Activated CD4-positive, alpha-beta memory T cell treated with anti-CD3 and anti-CD28 coated beads for 36 hours (primary cell): ENCODE results near the gene ZNF212. TPM values are rescaled to one million over a fixed set of nuclear protein-coding genes. Genes with fewer than 3 reads are reported as not detected.

Experiments
- CTCF ChIA-PET: fragments of 350-600 bp; sonication (Branson Sonifier 250); formaldehyde crosslinking; loops from one replicate; lab custom pipeline; 2021; ENCODE audit warnings: antibody characterized with exemption, inconsistent platforms; lab: Charles Lee
- POLR2A ChIA-PET: fragments of 350-600 bp; sonication (Branson Sonifier 250); formaldehyde crosslinking; loops from one replicate; lab custom pipeline; 2021; ENCODE audit warnings: antibody characterized with exemption; lab: Charles Lee
- DNase-seq: peaks from one replicate; pipeline ENCODE4 v3.0.0-alpha.2; 2020
- H3K27ac Mint-ChIP-seq: one replicate; pipeline ENCODE4 v1.8.0; 2021; ENCODE audit warnings: mixed read lengths
- H3K27me3 Mint-ChIP-seq: one replicate; pipeline ENCODE4 v1.8.0; 2021; ENCODE audit warnings: mixed read lengths
- H3K36me3 Mint-ChIP-seq: one replicate; pipeline ENCODE4 v1.8.0; 2021; ENCODE audit warnings: mixed read lengths
- H3K4me1 Mint-ChIP-seq: one replicate; pipeline ENCODE4 v1.8.0; 2021; ENCODE audit warnings: low read depth, mixed read lengths
- H3K4me3 Mint-ChIP-seq: one replicate; pipeline ENCODE4 v1.8.0; 2021; ENCODE audit warnings: mild to moderate bottlenecking, mixed read lengths
- H3K9me3 Mint-ChIP-seq: one replicate; pipeline ENCODE4 v1.8.0; 2021; ENCODE audit warnings: mixed read lengths
- intact Hi-C: fragments of 100-400 bp; cut with micrococcal nuclease; formaldehyde crosslinking; loops from one replicate; pipeline ENCODE4 v1.15.1; 2023
- total RNA-seq, 2 experiments: library from RNA; stranded (reverse); gene quantifications; one replicate each; pipeline ENCODE4 v1.2.3, GENCODE V29; 2021

The ZNF212 gene
- total RNA-seq, 2 experiments from 2014 or later = 21.5 to 21.9 TPM

GRCh38 chr7:149280151-149280550, 40.7 kb downstream of the ZNF212 start:
- no peaks in the 10 kb centered on the region for H3K27me3 Mint-ChIP-seq
- CTCF ChIA-PET = no interaction called here
- DNase-seq = no peak
- POLR2A ChIA-PET = no interaction called here
- peaks cover 13% of the 10 kb centered on the region for H3K4me1 Mint-ChIP-seq
- no peak overlapping the region for H3K4me3 Mint-ChIP-seq
- intact Hi-C loops = no loop called here
- peaks cover 37% of the 10 kb centered on the region for H3K36me3 Mint-ChIP-seq
- no peak overlapping the region for H3K27ac Mint-ChIP-seq
- H3K9me3 Mint-ChIP-seq = no peaks in the 10 kb centered on the region

GRCh38 chr7:149280661-149281507, 41.4 kb downstream of the ZNF212 start:
- POLR2A ChIA-PET = no interaction called here
- Mint-ChIP-seq H3K27me3 (no peaks in the 10 kb centered on the region), H3K9me3 (no peaks in the 10 kb centered on the region), H3K36me3 (peaks cover 36% of the 10 kb centered on the region), H3K27ac (no peak overlapping the region), H3K4me1 (peaks cover 17% of the 10 kb centered on the region), H3K4me3 (no peak overlapping the region)
- intact Hi-C loops = no loop called here
- no peak for DNase-seq
- CTCF ChIA-PET = interaction anchor here (1.2 kb wide), 1 partner anchor 19 kb away, joined by 4 read pairs; the partner anchor contains the start of gene ZNF783

GRCh38 chr7:149281508-149282330, 42.3 kb downstream of the ZNF212 start:
- DNase-seq = no peak
- intact Hi-C loops = no loop called here
- H3K4me1 Mint-ChIP-seq = peaks cover 23% of the 10 kb centered on the region
- H3K27ac Mint-ChIP-seq = no peak overlapping the region
- H3K36me3 Mint-ChIP-seq = peaks cover 31% of the 10 kb centered on the region
- H3K27me3 Mint-ChIP-seq = no peaks in the 10 kb centered on the region
- no peak overlapping the region for H3K4me3 Mint-ChIP-seq
- no peaks in the 10 kb centered on the region for H3K9me3 Mint-ChIP-seq
- ChIA-PET POLR2A (no interaction called here), CTCF (interaction anchor here (1.2 kb wide), 1 partner anchor 20 kb away, joined by 4 read pairs; the partner anchor contains the start of gene ZNF783)

GRCh38 chr7:149282331-149282655, 42.8 kb downstream of the ZNF212 start:
- no peaks in the 10 kb centered on the region for H3K9me3 Mint-ChIP-seq
- ChIA-PET POLR2A (no interaction called here), CTCF (interaction anchor here (3.4 kb wide), 1 partner anchor 87 kb away, joined by 24 read pairs; the partner anchor contains the start of gene ZNF282)
- no peaks in the 10 kb centered on the region for H3K27me3 Mint-ChIP-seq
- H3K27ac Mint-ChIP-seq = peak overlapping the region; percentile 51
- peaks cover 29% of the 10 kb centered on the region for H3K4me1 Mint-ChIP-seq
- intact Hi-C loops = no loop called here
- DNase-seq = no peak
- H3K4me3 Mint-ChIP-seq = no peak overlapping the region
- peaks cover 27% of the 10 kb centered on the region for H3K36me3 Mint-ChIP-seq

- intact Hi-C loops = no loop called here
- Mint-ChIP-seq H3K27ac (no peak overlapping the region), H3K4me3 (no peak overlapping the region), H3K4me1 (peaks cover 37% of the 10 kb centered on the region), H3K9me3 (no peaks in the 10 kb centered on the region), H3K27me3 (no peaks in the 10 kb centered on the region), H3K36me3 (peaks cover 21% of the 10 kb centered on the region)
- CTCF ChIA-PET = interaction anchor here (1.3 to 3.4 kb wide), 5 partner anchors 27 to 136 kb away, joined by 5 to 24 read pairs (median 8); partner anchors contain the start of genes ZNF282 and ZNF398
- no peak for DNase-seq
- POLR2A ChIA-PET = interaction anchor here (0.6 to 1.8 kb wide), 2 partner anchors 44 to 88 kb away, joined by 5 to 6 read pairs; partner anchors contain the start of gene ZNF282
These were observed 43.9 kb downstream of the ZNF212 start for GRCh38 chr7:149283321-149283720.

GRCh38 chr7:149284343-149284742, 44.9 kb downstream of the ZNF212 start:
- ChIA-PET CTCF (interaction anchor here (0.8 to 3.4 kb wide), 14 partner anchors 8 to 176 kb away, joined by 3 to 28 read pairs (median 6); partner anchors contain the start of genes ZNF282, ZNF398, ZNF425 and ZNF777), POLR2A (interaction anchor here (1.0 to 1.8 kb wide), 3 partner anchors 39 to 89 kb away, joined by 3 to 5 read pairs (median 5); partner anchors contain the start of gene ZNF282)
- Mint-ChIP-seq H3K27ac (peak overlapping the region; percentile 48), H3K36me3 (peaks cover 16% of the 10 kb centered on the region), H3K4me3 (peak overlapping the region; percentile 82), H3K9me3 (no peaks in the 10 kb centered on the region), H3K4me1 (peaks cover 37% of the 10 kb centered on the region), H3K27me3 (no peaks in the 10 kb centered on the region)
- intact Hi-C loops = loop anchor here (1.0 to 2.0 kb wide), 2 partner anchors 22 to 46 kb away; partner anchors contain the start of genes ZNF212 and ZNF783
- DNase-seq = peak; percentile 57

- Mint-ChIP-seq H3K36me3 (peaks cover 14% of the 10 kb centered on the region), H3K9me3 (no peaks in the 10 kb centered on the region), H3K27me3 (no peaks in the 10 kb centered on the region), H3K27ac (peak overlapping the region; percentile 48), H3K4me1 (peaks cover 37% of the 10 kb centered on the region), H3K4me3 (peak overlapping the region; percentile 82)
- ChIA-PET POLR2A (interaction anchor here (0.5 to 1.8 kb wide), 6 partner anchors 24 to 159 kb away, joined by 3 to 7 read pairs (median 4); partner anchors contain the start of genes ZNF282, ZNF425 and ZNF783), CTCF (interaction anchor here (0.6 to 3.4 kb wide), 19 partner anchors 9 to 219 kb away, joined by 3 to 28 read pairs (median 5); partner anchors contain the start of genes ZNF282, ZNF398, ZNF425 and ZNF777)
- intact Hi-C loops = loop anchor here (1.0 to 5.0 kb wide), 4 partner anchors 23 to 158 kb away; partner anchors contain the start of genes ZNF212, ZNF282, ZNF425 and ZNF783
- peak; percentile 99 for DNase-seq
These were observed 45.6 kb downstream of the ZNF212 start for GRCh38 chr7:149284850-149285585.

GRCh38 chr7:149285603-149286002, 46.2 kb downstream of the ZNF212 start:
- Mint-ChIP-seq H3K4me1 (peaks cover 37% of the 10 kb centered on the region), H3K9me3 (no peaks in the 10 kb centered on the region), H3K36me3 (peaks cover 12% of the 10 kb centered on the region), H3K4me3 (peak overlapping the region; percentile 82), H3K27me3 (no peaks in the 10 kb centered on the region), H3K27ac (peak overlapping the region; percentile 14)
- DNase-seq = no peak
- intact Hi-C loops = loop anchor here (1.0 to 5.0 kb wide), 3 partner anchors 47 to 158 kb away; partner anchors contain the start of genes ZNF212, ZNF282 and ZNF425
- CTCF ChIA-PET = interaction anchor here (0.6 to 3.4 kb wide), 16 partner anchors 9 to 220 kb away, joined by 3 to 28 read pairs (median 6); partner anchors contain the start of genes ZNF282, ZNF398, ZNF425 and ZNF777
- POLR2A ChIA-PET = interaction anchor here (0.5 to 1.6 kb wide), 5 partner anchors 25 to 160 kb away, joined by 3 to 7 read pairs (median 3); partner anchors contain the start of genes ZNF425 and ZNF783

- intact Hi-C loops = loop anchor here (5.0 kb wide), 1 partner anchor 160 kb away; the partner anchor contains the start of gene ZNF425
- no peak overlapping the region for H3K27ac Mint-ChIP-seq
- no peak for DNase-seq
- CTCF ChIA-PET = interaction anchor here (0.7 kb wide), 1 partner anchor 25 kb away, joined by 3 read pairs; the partner anchor contains the start of gene ZNF783
- H3K27me3 Mint-ChIP-seq = no peaks in the 10 kb centered on the region
- peaks cover 37% of the 10 kb centered on the region for H3K4me1 Mint-ChIP-seq
- no peak overlapping the region for H3K4me3 Mint-ChIP-seq
- POLR2A ChIA-PET = no interaction called here
- H3K36me3 Mint-ChIP-seq = peaks cover 5% of the 10 kb centered on the region
- H3K9me3 Mint-ChIP-seq = no peaks in the 10 kb centered on the region
These were observed 47.5 kb downstream of the ZNF212 start for GRCh38 chr7:149286811-149287400.

- intact Hi-C loops = loop anchor here (5.0 kb wide), 1 partner anchor 160 kb away; the partner anchor contains the start of gene ZNF425
- CTCF ChIA-PET = interaction anchor here (0.7 to 1.0 kb wide), 2 partner anchors 22 to 26 kb away, joined by 3 read pairs; partner anchors contain the start of gene ZNF783
These were observed 48.2 kb downstream of the ZNF212 start for GRCh38 chr7:149287622-149288021.

More at GRCh38 chr7:149287622-149288021, 48.2 kb downstream of the ZNF212 start:
- Mint-ChIP-seq H3K27me3 (no peaks in the 10 kb centered on the region), H3K4me3 (no peak overlapping the region), H3K27ac (no peak overlapping the region), H3K9me3 (no peaks in the 10 kb centered on the region), H3K4me1 (peaks cover 37% of the 10 kb centered on the region), H3K36me3 (peaks cover 2% of the 10 kb centered on the region)
- DNase-seq = no peak
- POLR2A ChIA-PET = no interaction called here
